Mucosa of descending colon (tissue), 3 donors: ENCODE measurements around the gene GPR68. TPM values are rescaled to one million over a fixed set of nuclear protein-coding genes. Genes with fewer than 3 reads are reported as not detected.

ENCODE experiments used
- ATAC-seq: fragments of 200-7000 bp; cut with Tn5 transposase; one replicate; pipeline ENCODE4 v1.9.1; 2020; ENCODE audit warnings: mild to moderate bottlenecking, moderate library complexity
- DNase-seq, 3 donors: peaks; one replicate each; pipeline ENCODE4 v3.0.0-alpha.2; 2020
- H3K36me3 ChIP-seq: fragments of 200-600 bp; one replicate; pipeline ENCODE4 v1.8.0; 2021; ENCODE audit warnings: low read depth, mild to moderate bottlenecking
- H3K4me1 ChIP-seq: fragments of 200-600 bp; one replicate; pipeline ENCODE4 v1.8.0; 2021; ENCODE audit warnings: low read depth, mild to moderate bottlenecking
- H3K4me3 ChIP-seq: fragments of 200-600 bp; one replicate; pipeline ENCODE4 v1.8.0; 2021; ENCODE audit warnings: mild to moderate bottlenecking
- H3K9me3 ChIP-seq: fragments of 200-600 bp; one replicate; pipeline ENCODE4 v1.8.0; 2021; ENCODE audit warnings: mild to moderate bottlenecking
- intact Hi-C, 2 donors: fragments of 100-400 bp; cut with DNase I in 1 of 2; cut with micrococcal nuclease in 1 of 2; formaldehyde crosslinking; loops; one replicate each; pipeline versions ENCODE4 v1.11.0 to v1.11.1; 2022; cut with DNase I, micrococcal nuclease
- total RNA-seq, 3 donors: library from RNA; stranded (reverse); fragmentation: NEBNext Ultra II Directional in 2 of 3; extraction: Animal tissue kit (Norgen Biotek cat#: 25700) in 2 of 3; gene quantifications; one replicate each; pipeline versions ENCODE4 v1.2.1 to v1.2.4, GENCODE V29; 2021 to 2023
- TF ChIP-seq, protein P1 (sequence below): fragments of 200-600 bp; IDR thresholded peaks from one replicate; pipeline ENCODE4 v1.8.0; 2022; ENCODE audit warnings: antibody characterized with exemption, mild to moderate bottlenecking
- donor health status: DM: no; HTN: no; CAD: no; lungs with moderate emphysema.
- donor health status: DM: no; HTN: no; CAD: no.
- donor health status: DM: no; HTN: yes; CAD: no.

The GPR68 gene
- total RNA-seq, 3 donors from 2014 or later, result 1.4 to 2.4 (median 2.3) TPM

DNA sequence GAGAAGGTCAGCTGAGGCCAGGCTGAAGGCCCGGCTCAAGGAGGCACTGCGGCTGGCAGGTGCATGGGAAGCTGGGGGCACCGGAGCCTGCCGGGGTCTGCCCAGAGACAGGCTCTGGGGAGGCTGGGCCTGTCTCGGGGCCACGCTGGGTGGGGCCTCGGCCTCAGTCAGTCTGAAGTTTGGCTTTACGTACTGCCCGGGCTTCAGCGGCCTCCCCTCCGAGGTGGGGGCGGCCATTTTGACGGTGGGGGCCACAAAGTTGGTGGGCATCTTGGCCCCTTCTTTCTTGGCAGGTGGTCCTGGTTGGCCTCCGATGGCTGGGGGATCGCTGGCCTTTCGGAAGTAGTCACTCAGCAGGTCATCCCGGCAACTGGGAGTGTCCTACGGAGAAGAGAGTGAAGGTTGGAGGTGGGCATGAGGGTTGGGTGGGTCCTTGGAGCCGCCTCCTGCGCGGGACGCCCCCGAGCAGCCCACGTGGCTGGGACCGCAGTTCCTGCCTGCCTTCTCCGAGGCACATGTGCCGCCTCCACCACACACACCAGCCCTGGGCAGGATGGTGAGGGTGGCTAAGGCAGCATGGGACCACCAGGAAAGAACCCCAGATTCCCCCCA is 28.9 kb upstream of the GPR68 start:
- intact Hi-C loops, result no loop called here
- peaks cover 6% of the 10 kb centered on the region for H3K4me1 ChIP-seq
- no peak for DNase-seq
- H3K9me3 ChIP-seq, result no peaks in the 10 kb centered on the region
- ATAC-seq, result no peak
- TF ChIP-seq, protein P1, sequence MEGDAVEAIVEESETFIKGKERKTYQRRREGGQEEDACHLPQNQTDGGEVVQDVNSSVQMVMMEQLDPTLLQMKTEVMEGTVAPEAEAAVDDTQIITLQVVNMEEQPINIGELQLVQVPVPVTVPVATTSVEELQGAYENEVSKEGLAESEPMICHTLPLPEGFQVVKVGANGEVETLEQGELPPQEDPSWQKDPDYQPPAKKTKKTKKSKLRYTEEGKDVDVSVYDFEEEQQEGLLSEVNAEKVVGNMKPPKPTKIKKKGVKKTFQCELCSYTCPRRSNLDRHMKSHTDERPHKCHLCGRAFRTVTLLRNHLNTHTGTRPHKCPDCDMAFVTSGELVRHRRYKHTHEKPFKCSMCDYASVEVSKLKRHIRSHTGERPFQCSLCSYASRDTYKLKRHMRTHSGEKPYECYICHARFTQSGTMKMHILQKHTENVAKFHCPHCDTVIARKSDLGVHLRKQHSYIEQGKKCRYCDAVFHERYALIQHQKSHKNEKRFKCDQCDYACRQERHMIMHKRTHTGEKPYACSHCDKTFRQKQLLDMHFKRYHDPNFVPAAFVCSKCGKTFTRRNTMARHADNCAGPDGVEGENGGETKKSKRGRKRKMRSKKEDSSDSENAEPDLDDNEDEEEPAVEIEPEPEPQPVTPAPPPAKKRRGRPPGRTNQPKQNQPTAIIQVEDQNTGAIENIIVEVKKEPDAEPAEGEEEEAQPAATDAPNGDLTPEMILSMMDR, result no peak
- no peak overlapping the region for H3K4me3 ChIP-seq
- peaks cover 4% of the 10 kb centered on the region for H3K36me3 ChIP-seq

DNA sequence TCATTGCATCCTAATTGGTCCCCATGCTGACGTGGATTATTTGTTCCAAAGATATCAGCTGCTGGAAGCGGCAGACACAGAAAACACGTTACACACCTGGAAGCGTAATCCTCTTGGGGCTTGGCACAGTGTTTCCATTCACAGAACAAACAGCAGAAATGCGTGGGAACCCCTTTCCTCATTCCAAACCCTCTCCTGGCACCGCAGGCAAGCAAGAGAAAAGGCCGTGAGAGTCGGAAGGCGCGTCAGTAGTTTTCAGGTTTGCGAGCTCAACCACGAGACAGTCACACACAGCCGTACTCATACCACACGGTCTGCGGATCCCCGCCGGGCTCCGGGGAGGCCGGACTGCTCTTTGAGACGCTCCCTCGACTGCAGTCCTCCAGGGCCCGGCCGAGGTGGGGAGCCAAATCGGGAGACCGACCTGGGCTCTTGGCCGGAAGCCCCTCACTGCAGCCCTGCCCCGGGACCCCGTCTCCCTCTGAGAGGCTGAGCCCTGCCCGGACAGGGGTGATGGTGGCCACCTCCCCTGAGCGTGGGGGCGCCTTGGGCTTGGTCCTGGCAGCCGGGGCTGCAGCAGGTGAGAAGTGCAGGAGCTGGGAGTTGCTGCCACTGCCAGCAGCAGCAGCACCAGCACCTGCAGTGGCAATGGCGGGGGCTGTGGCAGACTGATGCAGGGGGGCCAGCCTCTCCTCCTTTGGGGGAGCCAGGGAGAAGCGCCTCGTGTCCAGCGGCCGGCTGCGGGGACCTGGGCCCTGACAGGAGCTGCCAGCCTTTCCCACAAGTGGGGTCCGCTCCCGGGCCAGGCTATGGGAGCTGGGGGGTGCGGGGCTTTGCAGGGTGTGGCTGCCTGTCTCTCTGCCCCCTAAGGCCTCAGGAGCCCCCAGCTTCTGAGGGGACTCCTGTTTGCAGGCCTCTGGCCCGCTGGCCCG is 28.1 kb upstream of the GPR68 start:
- ATAC-seq (no peak), DNase-seq (no peak)
- TF ChIP-seq, protein P1, result no peak
- Histone ChIP-seq H3K9me3 (no peaks in the 10 kb centered on the region), H3K4me1 (peaks cover 6% of the 10 kb centered on the region), H3K36me3 (peaks cover 4% of the 10 kb centered on the region), H3K4me3 (no peak overlapping the region)
- intact Hi-C loops, result no loop called here

- intact Hi-C loops, result no loop called here
- DNase-seq, result no peak
- H3K36me3 ChIP-seq, result no peaks in the 10 kb centered on the region
- no peaks in the 10 kb centered on the region for H3K9me3 ChIP-seq
- ATAC-seq, result no peak
- no peak overlapping the region for H3K4me3 ChIP-seq
- TF ChIP-seq, protein P1, result no peak
- H3K4me1 ChIP-seq, result peaks cover 6% of the 10 kb centered on the region
These were observed 27.1 kb upstream of the GPR68 start for GRCh38 chr14:91271639-91272038.

DNA sequence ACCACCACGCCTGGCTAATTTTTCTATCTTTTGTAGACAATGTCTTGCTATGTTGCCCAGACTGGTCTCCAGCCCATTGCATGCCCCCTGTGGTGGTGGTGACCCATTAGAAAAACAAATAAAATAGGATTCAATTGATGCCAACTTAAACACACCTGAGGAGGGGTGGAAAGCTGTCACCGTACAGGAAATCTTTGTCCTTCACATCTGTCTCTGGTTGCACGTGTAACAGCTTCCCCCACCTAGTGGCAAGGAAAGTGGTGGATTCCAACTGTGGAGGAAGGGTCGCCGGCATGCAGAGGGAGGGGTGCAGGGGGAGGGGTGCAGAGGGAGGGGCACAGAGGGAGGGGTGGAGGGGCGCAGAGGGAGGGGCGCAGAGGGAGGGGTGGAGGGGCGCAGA is 26.1 kb upstream of the GPR68 start:
- no peaks in the 10 kb centered on the region for H3K9me3 ChIP-seq
- H3K36me3 ChIP-seq, result no peaks in the 10 kb centered on the region
- no peak overlapping the region for H3K4me3 ChIP-seq
- intact Hi-C loops, result no loop called here
- TF ChIP-seq, protein P1, result no peak
- peaks cover 6% of the 10 kb centered on the region for H3K4me1 ChIP-seq
- DNase-seq, result no peak
- no peak for ATAC-seq

DNA sequence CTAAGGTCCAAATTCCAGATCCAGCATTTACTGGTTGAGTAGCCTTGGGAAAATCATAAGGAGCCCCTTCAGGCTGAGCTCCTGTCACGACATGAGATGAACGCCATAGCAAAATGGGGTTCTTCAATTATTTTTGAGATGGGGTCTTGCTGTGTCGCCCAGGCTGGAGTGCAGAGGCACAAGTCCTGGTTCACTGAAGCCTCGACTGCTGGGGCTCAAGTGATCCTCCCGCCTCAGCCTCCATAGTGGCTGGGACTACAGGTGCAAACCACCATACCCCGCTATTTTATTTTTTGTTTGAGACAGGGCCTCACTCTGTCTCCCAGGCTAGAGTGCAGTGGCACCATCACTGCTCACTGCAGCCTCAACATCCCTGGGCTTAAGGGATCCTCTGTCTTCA is 25.7 kb upstream of the GPR68 start:
- no peak for DNase-seq
- Histone ChIP-seq H3K9me3 (no peaks in the 10 kb centered on the region), H3K4me1 (peaks cover 6% of the 10 kb centered on the region), H3K36me3 (no peaks in the 10 kb centered on the region), H3K4me3 (no peak overlapping the region)
- ATAC-seq, result no peak
- TF ChIP-seq, protein P1, result no peak
- intact Hi-C loops, result no loop called here
